Measurements from ENCODE around the gene EID2B.

The EID2B gene, protein sequence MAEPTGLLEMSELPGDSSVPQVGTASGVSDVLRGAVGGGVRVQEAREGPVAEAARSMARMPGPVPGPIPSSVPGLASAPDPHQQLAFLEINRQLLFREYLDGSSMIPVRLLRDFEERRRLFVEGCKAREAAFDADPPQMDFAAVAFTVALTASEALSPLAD

DNA sequence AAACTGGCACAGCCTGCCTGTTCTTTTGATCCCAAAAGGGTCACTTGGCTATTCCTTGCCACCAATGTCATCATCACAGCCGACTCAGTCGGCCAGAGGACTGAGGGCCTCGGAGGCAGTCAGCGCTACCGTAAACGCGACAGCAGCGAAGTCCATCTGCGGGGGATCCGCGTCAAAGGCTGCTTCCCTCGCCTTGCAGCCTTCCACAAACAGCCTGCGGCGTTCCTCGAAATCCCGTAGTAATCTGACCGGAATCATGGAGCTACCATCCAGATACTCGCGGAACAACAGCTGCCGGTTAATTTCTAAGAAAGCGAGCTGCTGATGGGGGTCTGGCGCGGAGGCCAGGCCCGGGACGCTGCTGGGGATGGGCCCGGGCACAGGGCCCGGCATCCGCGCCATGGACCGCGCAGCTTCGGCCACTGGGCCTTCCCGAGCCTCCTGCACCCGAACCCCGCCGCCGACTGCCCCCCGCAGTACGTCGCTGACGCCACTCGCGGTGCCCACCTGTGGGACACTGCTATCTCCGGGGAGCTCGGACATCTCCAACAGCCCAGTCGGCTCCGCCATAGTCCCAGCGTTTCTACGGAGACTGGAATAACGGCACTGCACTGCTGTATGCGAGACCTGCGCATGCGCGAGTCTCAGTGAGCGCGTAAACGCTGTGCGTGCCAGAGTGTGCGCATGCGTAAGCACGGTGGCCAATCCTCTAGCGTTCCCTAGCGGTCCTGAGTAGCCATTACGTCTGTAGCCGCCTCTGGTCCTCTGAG, at the start of gene EID2B:
Gene EID2B (minus strand): TSS at position 620 of the 770 bp plus-strand sequence. CDS start 50 bp downstream, at position 570.
- Histone ChIP-seq H3K27ac (ENCODE audit: low read depth, low read length) (peak within 1 kb of the TSS; percentile 34), H3K27me3 (ENCODE audit: control insufficient read depth, insufficient read depth, low read length) (no peaks in the 10 kb centered on the region), H3K4me1 (ENCODE audit: control insufficient read depth, insufficient read depth, low read length) (peaks cover 4% of the 10 kb centered on the region; the same call in 1 of the 2 replicates), H3K9me3 (ENCODE audit: control insufficient read depth, insufficient read depth, low read length) (no peaks in the 10 kb centered on the region), H3K4me3 (ENCODE audit: low read depth, low read length) (peak within 1 kb of the TSS; percentile 92), H3K9ac (ENCODE audit: low read depth, low read length) (peak within 1 kb of the TSS; percentile 70), H3K36me3 (ENCODE audit: control insufficient read depth, insufficient read depth, low read length) (no peaks in the 10 kb centered on the region)

DNA sequence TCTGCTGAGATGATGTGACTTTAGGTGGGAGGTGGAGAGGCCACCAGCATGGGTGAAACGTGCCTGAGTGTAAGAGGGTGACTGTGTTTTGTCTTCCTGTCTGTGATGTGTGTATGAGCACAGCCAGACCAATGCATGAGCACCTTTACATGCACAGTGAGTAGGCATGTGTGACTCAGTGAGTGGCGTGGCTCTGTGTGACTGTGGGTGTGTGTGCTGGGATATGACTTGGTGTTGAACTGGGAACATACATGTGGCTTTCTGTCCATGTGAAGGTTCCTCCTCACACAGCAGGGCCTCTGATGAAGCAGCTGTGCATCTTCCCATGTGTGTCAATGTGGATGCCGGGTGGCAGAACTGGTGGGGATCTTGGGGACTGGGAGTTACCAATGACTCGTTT, 49.8 kb upstream of the EID2B start:
- H3K4me3 ChIP-seq (ENCODE audit: low read depth, low read length) = no peak overlapping the region
- no peaks in the 10 kb centered on the region for H3K4me1 ChIP-seq (ENCODE audit: control insufficient read depth, insufficient read depth, low read length)
- no peak overlapping the region for H3K9ac ChIP-seq (ENCODE audit: low read depth, low read length)
- H3K9me3 ChIP-seq (ENCODE audit: control insufficient read depth, insufficient read depth, low read length) = no peaks in the 10 kb centered on the region; the same call in 1 of the 2 replicates
- no peak overlapping the region for H3K27ac ChIP-seq (ENCODE audit: low read depth, low read length)
- H3K27me3 ChIP-seq (ENCODE audit: control insufficient read depth, insufficient read depth, low read length) = no peaks in the 10 kb centered on the region
- no peaks in the 10 kb centered on the region for H3K36me3 ChIP-seq (ENCODE audit: control insufficient read depth, insufficient read depth, low read length)

DNA sequence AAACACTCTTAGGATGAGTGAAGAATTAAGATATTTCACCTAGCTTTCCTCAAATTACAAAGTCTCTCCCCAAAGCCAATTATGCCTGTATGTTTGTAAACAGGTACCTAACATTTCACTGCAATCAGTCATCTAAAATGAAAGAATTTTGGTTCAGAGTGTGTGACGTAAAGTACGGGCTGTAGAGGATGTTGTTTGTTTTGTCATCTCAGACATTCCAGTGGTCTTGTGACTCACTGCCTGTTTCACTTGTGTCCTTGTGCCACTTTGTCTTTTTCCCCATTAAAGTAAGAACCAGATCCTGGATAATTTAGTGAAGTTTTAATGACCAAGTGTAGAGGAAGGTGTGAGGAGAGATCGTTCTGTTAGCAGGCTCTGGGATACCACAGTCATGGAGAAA, 36.0 kb upstream of the EID2B start:
- no peaks in the 10 kb centered on the region for H3K36me3 ChIP-seq (ENCODE audit: control insufficient read depth, insufficient read depth, low read length)
- H3K27ac ChIP-seq (ENCODE audit: low read depth, low read length) = no peak overlapping the region
- no peaks in the 10 kb centered on the region for H3K4me1 ChIP-seq (ENCODE audit: control insufficient read depth, insufficient read depth, low read length)
- no peaks in the 10 kb centered on the region for H3K27me3 ChIP-seq (ENCODE audit: control insufficient read depth, insufficient read depth, low read length)
- no peak overlapping the region for H3K9ac ChIP-seq (ENCODE audit: low read depth, low read length)
- peaks cover 7% of the 10 kb centered on the region; the same call in 1 of the 2 replicates for H3K9me3 ChIP-seq (ENCODE audit: control insufficient read depth, insufficient read depth, low read length)
- no peak overlapping the region for H3K4me3 ChIP-seq (ENCODE audit: low read depth, low read length)

DNA sequence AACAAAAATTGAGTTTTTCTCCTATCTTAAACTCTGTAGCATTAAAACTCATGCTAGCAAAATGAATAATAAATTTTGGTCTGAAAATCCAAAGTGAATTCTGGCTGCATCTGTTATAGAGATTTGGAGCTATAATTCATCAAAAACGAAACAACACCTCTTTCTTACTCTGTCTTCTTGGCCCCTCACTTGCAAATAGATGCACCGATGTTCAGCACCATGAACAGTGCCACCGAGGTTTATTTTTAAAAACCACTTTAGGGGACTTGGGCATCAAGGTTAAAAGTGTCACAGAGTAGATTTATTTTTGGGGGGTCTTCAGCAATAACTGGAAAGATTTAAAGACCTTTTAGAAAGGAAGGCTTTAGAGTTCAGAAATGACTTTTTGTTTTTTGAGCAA, 33.4 kb upstream of the EID2B start:
- H3K4me1 ChIP-seq (ENCODE audit: control insufficient read depth, insufficient read depth, low read length) = no peaks in the 10 kb centered on the region
- no peak overlapping the region for H3K9ac ChIP-seq (ENCODE audit: low read depth, low read length)

DNA sequence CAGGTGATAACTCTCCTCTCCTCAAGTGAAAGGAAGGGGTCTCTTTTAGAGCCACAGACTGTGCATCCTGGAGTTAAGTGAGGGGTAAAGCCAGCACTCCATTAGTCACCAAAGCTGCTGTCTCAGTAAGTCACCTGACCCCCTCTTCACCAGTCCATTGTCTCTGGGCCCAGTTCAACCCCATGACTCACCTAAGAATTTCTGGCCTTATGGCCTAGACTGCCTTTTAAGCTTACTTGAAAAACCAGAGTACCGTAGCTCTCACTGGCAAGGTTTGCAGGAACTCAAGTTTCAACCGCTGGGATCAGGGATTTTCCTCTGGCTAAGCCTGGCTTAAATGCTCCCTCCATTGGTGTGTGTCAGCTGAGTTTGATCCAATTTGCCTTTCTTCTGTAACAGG, 30.8 kb upstream of the EID2B start:
- H3K9me3 ChIP-seq (ENCODE audit: control insufficient read depth, insufficient read depth, low read length) = no peaks in the 10 kb centered on the region
- no peaks in the 10 kb centered on the region for H3K4me1 ChIP-seq (ENCODE audit: control insufficient read depth, insufficient read depth, low read length)
- no peak overlapping the region for H3K27ac ChIP-seq (ENCODE audit: low read depth, low read length)
- H3K36me3 ChIP-seq (ENCODE audit: control insufficient read depth, insufficient read depth, low read length) = no peaks in the 10 kb centered on the region
- H3K27me3 ChIP-seq (ENCODE audit: control insufficient read depth, insufficient read depth, low read length) = no peaks in the 10 kb centered on the region
- H3K4me3 ChIP-seq (ENCODE audit: low read depth, low read length) = no peak overlapping the region
- no peak overlapping the region for H3K9ac ChIP-seq (ENCODE audit: low read depth, low read length)

More for the DNA sequence above, 33.4 kb upstream of the EID2B start:
- H3K4me3 ChIP-seq (ENCODE audit: low read depth, low read length) = no peak overlapping the region
- H3K27me3 ChIP-seq (ENCODE audit: control insufficient read depth, insufficient read depth, low read length) = no peaks in the 10 kb centered on the region
- H3K27ac ChIP-seq (ENCODE audit: low read depth, low read length) = no peak overlapping the region
- no peaks in the 10 kb centered on the region for H3K36me3 ChIP-seq (ENCODE audit: control insufficient read depth, insufficient read depth, low read length)
- no peaks in the 10 kb centered on the region for H3K9me3 ChIP-seq (ENCODE audit: control insufficient read depth, insufficient read depth, low read length)

DNA sequence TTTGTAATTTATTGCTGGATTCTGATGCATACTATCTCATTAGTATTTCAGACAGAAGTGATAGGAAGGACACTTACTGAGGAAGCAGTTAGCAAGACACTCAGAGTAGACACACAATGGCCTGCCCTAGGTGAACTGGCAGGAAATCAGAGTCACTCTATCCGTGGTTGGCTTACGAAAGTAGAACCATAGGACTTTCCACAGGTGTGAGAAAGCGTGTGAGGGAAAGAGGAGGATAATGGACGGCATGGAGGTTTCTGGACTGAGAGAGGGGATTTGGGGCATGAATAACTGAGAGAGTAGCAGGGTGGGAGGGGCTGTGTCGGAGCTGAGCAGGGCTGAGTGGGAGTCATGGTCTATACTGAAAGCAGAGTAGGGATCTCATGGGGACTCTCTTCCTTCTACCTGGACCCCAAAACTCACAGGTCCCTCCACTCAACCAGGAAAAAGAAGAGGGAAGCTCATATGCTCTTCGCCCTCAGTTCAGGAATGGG, 26.0 kb upstream of the EID2B start:
- Histone ChIP-seq H3K9me3 (ENCODE audit: control insufficient read depth, insufficient read depth, low read length) (no peaks in the 10 kb centered on the region), H3K27ac (ENCODE audit: low read depth, low read length) (no peak overlapping the region), H3K4me1 (ENCODE audit: control insufficient read depth, insufficient read depth, low read length) (no peaks in the 10 kb centered on the region), H3K36me3 (ENCODE audit: control insufficient read depth, insufficient read depth, low read length) (no peaks in the 10 kb centered on the region), H3K4me3 (ENCODE audit: low read depth, low read length) (no peak overlapping the region), H3K9ac (ENCODE audit: low read depth, low read length) (no peak overlapping the region), H3K27me3 (ENCODE audit: control insufficient read depth, insufficient read depth, low read length) (no peaks in the 10 kb centered on the region)

DNA sequence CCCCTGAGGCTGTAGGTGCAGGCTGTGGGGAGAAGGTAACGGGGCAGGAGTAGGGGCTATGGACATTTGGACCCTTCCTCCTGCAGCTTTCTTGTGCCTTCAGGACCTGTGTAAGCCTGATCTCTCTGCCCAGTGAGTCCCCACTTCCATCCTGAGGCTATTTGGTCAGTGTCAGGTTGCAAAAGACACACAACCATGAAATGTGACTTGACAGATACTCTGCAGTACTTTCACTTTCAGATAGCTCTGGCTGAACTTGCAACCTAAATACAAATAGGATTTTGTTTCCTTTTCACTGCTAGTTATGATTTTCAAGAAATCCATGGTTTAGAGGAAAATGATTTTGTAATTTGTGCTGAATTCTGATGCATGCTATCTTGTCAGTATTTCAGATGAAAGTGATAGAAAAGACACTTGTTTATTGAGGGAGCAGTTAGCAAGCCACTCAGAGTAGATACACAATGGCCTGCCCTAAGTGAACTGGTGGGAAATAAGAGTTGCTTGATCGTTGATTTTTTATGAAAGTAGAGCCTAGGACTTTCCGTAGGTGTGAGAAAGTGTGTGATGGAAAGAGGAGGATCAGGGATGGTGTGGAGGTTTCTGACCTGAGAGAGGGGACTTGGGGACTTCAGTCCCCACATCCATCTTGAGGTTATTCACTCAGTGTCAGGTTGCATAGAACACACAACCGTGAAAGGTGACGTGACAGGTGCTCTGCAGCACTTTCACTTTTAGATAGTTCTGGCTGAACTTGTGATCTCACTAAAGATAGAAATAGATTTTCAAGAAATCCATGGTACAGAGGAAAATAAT, 25.4 kb upstream of the EID2B start:
- H3K9me3 ChIP-seq (ENCODE audit: control insufficient read depth, insufficient read depth, low read length) = no peaks in the 10 kb centered on the region
- no peaks in the 10 kb centered on the region for H3K4me1 ChIP-seq (ENCODE audit: control insufficient read depth, insufficient read depth, low read length)
- no peak overlapping the region for H3K9ac ChIP-seq (ENCODE audit: low read depth, low read length)
- no peaks in the 10 kb centered on the region for H3K27me3 ChIP-seq (ENCODE audit: control insufficient read depth, insufficient read depth, low read length)
- no peak overlapping the region for H3K4me3 ChIP-seq (ENCODE audit: low read depth, low read length)
- no peaks in the 10 kb centered on the region for H3K36me3 ChIP-seq (ENCODE audit: control insufficient read depth, insufficient read depth, low read length)
- no peak overlapping the region for H3K27ac ChIP-seq (ENCODE audit: low read depth, low read length)

DNA sequence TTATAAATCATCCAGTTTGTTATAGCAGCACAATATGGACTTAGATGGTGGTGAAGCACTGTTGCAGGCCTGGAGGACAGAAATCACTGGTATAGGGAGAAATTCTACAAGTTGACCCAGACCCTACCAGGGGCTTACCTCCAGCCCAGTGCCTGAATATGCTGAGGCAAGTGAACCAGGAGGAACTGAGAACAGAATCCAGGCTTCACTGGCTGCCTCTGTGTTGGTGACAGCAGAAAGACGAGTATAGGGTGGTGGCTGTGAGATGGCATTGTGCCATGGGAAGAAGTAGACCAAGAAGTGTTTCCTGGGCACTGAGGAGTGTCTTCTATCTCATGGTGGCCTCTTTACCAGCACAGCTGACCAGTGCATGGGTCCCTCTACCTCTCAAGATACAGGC, 23.2 kb upstream of the EID2B start:
- Histone ChIP-seq H3K27me3 (ENCODE audit: control insufficient read depth, insufficient read depth, low read length) (no peaks in the 10 kb centered on the region), H3K27ac (ENCODE audit: low read depth, low read length) (no peak overlapping the region), H3K36me3 (ENCODE audit: control insufficient read depth, insufficient read depth, low read length) (no peaks in the 10 kb centered on the region), H3K9me3 (ENCODE audit: control insufficient read depth, insufficient read depth, low read length) (no peaks in the 10 kb centered on the region), H3K4me3 (ENCODE audit: low read depth, low read length) (no peak overlapping the region), H3K4me1 (ENCODE audit: control insufficient read depth, insufficient read depth, low read length) (no peaks in the 10 kb centered on the region), H3K9ac (ENCODE audit: low read depth, low read length) (no peak overlapping the region)

DNA sequence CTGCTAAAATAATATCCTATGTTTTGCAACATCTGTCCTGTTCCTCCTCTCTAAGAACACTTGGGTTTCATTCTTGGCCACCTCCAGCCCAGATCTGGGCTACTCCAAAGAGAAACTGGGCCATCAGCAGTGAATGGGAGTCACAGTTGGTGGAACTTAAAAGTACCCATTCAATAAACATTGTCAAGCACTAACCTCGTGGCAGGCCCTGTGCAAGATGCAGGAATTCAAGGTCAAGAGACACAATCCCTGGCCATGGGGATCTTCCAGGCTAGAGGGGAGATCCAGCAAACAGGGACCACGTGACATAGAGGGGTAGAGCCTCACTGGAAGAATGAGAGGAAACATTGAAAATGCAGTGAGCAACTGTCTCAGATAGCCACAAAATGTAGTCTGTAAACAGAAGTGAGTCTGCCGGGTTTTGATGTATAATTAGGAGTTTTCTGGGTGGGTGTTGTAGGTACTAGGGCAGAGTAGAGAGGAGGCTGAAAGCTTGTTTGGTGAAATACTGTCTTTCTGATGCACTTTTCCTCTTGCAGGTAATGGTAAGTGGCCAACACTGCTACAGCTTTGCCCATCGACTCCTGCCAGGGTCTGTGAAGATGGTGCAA, 22.2 kb upstream of the EID2B start:
- Histone ChIP-seq H3K9me3 (ENCODE audit: control insufficient read depth, insufficient read depth, low read length) (no peaks in the 10 kb centered on the region), H3K27me3 (ENCODE audit: control insufficient read depth, insufficient read depth, low read length) (no peaks in the 10 kb centered on the region), H3K9ac (ENCODE audit: low read depth, low read length) (no peak overlapping the region), H3K4me3 (ENCODE audit: low read depth, low read length) (no peak overlapping the region), H3K36me3 (ENCODE audit: control insufficient read depth, insufficient read depth, low read length) (no peaks in the 10 kb centered on the region), H3K27ac (ENCODE audit: low read depth, low read length) (no peak overlapping the region), H3K4me1 (ENCODE audit: control insufficient read depth, insufficient read depth, low read length) (no peaks in the 10 kb centered on the region)

DNA sequence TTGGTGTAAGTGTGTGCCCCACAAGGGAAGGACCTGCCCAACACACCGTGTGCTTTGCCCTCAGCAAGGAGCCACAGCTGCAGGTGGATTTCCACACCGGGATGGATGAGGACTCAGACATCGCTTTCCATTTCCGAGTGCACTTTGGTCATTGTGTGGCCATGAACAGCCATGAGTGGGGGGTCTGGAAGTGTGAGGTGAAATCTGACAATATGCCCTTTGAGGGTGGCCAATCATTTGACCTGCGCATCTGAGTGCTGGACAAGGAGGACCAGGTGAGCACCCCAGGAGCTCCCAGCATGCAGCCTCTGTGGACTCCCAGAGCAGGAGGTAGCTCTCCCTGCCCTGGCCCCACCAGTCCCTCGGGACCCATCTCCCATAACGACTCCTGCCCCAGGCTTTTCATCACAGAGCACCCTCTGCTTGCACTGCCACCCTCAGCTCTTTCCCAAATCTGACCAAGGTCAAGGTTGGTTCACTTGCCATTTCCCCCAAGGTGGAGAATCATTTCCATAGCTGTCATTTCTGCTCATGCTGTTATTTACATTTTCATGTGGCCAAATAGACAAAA, 20.5 kb upstream of the EID2B start:
- Histone ChIP-seq H3K9ac (ENCODE audit: low read depth, low read length) (no peak overlapping the region), H3K36me3 (ENCODE audit: control insufficient read depth, insufficient read depth, low read length) (no peaks in the 10 kb centered on the region), H3K4me3 (ENCODE audit: low read depth, low read length) (no peak overlapping the region), H3K27ac (ENCODE audit: low read depth, low read length) (no peak overlapping the region), H3K4me1 (ENCODE audit: control insufficient read depth, insufficient read depth, low read length) (no peaks in the 10 kb centered on the region), H3K9me3 (ENCODE audit: control insufficient read depth, insufficient read depth, low read length) (no peaks in the 10 kb centered on the region), H3K27me3 (ENCODE audit: control insufficient read depth, insufficient read depth, low read length) (no peaks in the 10 kb centered on the region)

Measured in HUES48 (cell line).